Measurements from ENCODE around the gene PMM1. TPM values are rescaled to one million over a fixed set of nuclear protein-coding genes. Genes with fewer than 3 reads are reported as not detected.

The PMM1 gene
- total RNA-seq, 1 experiment from 2014 or later = 14.4 TPM

DNA sequence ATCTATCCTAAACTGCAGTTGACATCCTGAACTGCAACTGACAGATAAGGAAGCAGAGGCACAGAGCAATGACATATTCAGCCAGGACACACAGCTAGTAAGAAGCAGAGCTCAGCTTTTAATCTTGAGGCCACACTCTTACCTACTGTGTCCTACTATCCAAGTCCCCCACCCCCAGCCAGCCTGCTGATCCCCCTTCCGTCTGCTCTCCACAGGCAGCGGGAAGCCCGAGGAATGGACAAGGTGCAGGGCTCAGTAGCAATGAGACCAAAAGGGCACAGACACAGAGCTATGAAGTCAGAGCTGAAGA lies 49.7 kb downstream of the PMM1 start:
- DNase-seq (ENCODE audit: extremely low read depth, low read depth) = no peak

DNA sequence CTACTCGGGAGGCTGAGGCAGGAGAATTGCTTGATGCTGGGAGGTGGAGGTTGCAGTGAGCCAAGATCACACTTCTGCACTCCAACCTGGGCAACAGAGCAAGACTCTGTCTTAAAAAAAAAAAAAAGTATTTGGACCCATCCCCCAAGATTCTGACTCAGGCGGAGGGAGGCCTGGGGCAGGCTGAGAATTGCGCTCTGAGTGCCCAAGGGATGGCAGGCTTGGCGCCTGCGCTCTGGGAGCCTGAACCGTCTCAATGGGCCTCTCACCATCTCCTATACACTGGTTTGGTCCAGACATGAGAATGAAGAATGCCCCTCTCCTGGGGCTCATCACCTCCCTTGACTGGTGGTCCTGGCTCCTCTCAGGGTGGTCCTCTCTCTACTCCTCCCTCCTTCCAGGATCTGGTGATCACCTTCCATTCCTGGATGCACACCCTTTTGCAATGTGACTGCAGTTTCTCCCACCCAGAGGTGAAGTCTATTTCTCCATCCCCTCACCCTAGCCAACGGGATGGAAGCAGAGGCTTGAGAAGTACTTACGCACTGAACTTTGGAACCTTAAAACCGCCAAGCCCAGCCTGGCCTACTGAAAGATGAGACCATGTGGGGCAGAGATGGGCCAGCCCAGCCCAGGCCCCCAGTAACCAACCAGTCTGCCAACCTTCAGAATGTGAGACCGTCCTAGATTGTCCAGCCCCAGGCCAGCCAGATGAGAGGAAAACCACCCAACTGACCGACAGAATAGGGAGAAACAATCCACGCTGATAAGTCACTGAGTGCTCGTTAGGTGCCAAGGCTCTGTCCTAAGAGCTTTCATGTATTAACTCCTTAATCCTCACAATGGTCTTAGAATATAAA lies 50.3 kb downstream of the PMM1 start:
- no peak for DNase-seq (ENCODE audit: extremely low read depth, low read depth)

DNA sequence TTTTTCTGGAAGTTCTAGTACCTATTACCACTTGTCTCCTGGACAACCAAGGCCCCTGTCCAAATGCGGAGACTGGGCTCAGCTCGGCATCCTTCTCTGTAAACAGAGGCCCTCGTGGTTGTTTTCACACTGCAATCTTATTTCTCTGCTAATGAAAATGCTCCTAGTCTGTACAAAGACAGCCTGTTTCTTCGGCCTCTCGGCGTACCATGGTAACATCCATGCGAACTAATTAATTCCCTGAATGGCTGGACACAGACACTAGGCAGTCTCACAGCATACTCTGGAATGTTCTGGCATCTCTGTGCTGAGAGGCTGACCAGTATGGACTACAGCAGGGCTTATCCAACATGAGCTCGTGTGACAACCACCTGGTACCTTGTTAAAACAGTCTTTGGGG lies 51.1 kb downstream of the PMM1 start:
- DNase-seq (ENCODE audit: extremely low read depth, low read depth) = no peak

DNA sequence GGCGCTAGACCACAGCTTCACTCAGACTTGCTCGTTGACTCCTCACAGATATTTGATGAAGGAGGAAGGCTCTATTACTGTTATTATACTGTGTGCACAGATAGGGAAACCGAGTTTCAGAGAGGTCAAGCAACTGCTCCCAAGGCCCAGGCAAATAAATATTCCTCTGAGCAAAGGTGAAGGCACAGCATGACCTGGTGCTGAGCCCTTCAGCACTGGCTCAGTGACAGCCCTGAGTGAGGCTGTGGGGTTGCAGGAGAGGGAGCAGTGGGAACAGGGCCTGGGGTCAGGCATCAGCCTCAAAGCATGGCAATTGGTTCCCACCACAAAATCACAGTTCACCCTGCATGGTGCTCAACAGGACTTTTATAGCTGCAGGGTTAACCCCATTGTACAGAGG lies 52.4 kb downstream of the PMM1 start:
- DNase-seq (ENCODE audit: extremely low read depth, low read depth) = no peak

GRCh38 chr22:41535244-41535643 lies 54.4 kb downstream of the PMM1 start:
- no peak for DNase-seq (ENCODE audit: extremely low read depth, low read depth)

- no peak for DNase-seq (ENCODE audit: extremely low read depth, low read depth)
These were observed 55.4 kb downstream of the PMM1 start for GRCh38 chr22:41534219-41534618.

DNA sequence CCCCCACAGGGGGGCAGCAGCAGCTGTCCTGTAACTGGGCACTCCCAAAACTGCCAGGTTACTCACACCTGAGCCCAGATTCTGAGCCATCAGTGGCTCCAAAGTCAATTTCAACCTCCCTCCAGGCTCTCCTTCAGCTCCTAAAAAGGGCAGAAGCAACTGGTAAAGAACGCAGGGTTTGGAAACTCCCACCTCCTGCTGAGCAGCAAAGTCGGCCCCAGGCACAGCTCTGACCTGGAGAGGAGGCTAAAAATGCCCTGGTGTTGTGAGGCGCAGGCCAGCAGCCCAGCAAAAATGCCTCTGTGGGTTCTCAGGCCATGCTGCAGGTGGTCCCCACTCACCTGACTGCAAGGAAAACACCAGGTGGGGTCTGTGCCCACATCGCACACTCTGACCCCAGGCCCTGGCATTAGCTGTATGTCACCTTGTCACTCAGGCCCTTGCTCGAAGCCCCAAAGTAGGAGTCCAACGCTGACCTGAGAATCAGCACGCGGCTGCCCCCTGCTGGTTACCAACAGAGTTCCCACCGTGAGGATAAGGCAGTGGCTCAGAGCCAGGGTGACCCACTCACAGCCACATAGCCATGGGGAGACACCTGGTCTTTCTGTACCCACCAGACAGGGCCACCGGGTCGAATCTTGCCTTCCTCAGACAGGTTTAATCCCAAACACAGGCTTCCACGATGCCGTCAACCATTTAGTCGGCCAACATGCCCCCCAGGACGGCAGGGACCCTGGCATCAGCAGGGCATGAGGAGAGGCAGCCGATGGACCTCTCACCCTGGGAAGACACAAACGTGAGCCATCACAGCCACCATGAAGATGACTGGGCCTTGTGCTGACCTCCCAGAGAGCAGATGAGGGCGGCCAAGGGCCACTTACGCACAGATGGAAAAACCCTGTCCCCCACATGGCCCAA lies 56.5 kb downstream of the PMM1 start:
- DNase-seq (ENCODE audit: extremely low read depth, low read depth) = peak; percentile 57

GRCh38 chr22:41531715-41532477 lies 57.7 kb downstream of the PMM1 start:
- DNase-seq (ENCODE audit: extremely low read depth, low read depth) = no peak

- DNase-seq (ENCODE audit: extremely low read depth, low read depth) = no peak
These were observed 58.5 kb downstream of the PMM1 start for GRCh38 chr22:41530890-41531714.

GRCh38 chr22:41528938-41529561 lies 60.6 kb downstream of the PMM1 start:
- DNase-seq (ENCODE audit: extremely low read depth, low read depth) = no peak

DNA sequence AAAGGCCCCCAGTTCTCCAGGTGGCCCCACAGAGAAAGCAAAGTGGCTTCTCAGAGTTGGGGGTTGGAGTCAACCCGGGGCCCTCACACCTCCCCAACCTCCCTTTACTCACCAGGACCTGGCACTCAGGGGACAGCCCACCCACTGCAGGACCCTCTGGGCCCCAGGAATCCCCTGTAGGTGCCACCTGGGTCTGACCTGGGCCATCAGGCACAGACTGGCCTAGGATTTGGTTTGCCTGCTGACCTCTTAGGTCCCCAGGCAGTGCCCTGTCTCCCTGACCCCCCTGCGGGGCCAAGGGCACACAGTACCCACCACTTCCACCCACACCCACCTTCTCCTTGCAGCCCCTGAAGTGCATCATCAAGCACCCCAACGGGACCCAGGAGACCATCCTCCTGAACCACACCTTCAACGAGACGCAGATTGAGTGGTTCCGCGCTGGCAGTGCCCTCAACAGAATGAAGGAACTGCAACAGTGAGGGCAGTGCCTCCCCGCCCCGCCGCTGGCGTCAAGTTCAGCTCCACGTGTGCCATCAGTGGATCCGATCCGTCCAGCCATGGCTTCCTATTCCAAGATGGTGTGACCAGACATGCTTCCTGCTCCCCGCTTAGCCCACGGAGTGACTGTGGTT lies 61.4 kb downstream of the PMM1 start:
- DNase-seq (ENCODE audit: extremely low read depth, low read depth) = no peak

Other genes starting within 250 kb of the PMM1 start
- gene TEF, start 207.9 kb downstream of the PMM1 start, total RNA-seq (2014; rRNA removed; shearing (Covaris generic)) = 1.1 and 1.6 TPM in 2 replicates
- gene TOB2, start 143.0 kb downstream of the PMM1 start, total RNA-seq (2014; rRNA removed; shearing (Covaris generic)) = 16.1 and 18.2 TPM in 2 replicates
- 66.8 and 69.2 TPM in 2 replicates for gene PHF5A, start 121.1 kb downstream of the PMM1 start, total RNA-seq (2014; rRNA removed; shearing (Covaris generic))
- gene ACO2, start 120.7 kb downstream of the PMM1 start, total RNA-seq (2014; rRNA removed; shearing (Covaris generic)) = 66.1 and 72.0 TPM in 2 replicates
- 10.8 and 12.3 TPM in 2 replicates for gene POLR3H, start 45.4 kb downstream of the PMM1 start, total RNA-seq (2014; rRNA removed; shearing (Covaris generic))
- gene CSDC2, start 28.8 kb downstream of the PMM1 start, total RNA-seq (2014; rRNA removed; shearing (Covaris generic)) = not detected in 2 replicates
- 26.3 and 32.4 TPM in 2 replicates for gene DESI1, start 31.2 kb upstream of the PMM1 start, total RNA-seq (2014; rRNA removed; shearing (Covaris generic))
- gene XRCC6, start 31.5 kb upstream of the PMM1 start, total RNA-seq (2014; rRNA removed; shearing (Covaris generic)) = 329 and 336 TPM in 2 replicates
- gene SNU13, start 99.0 kb upstream of the PMM1 start, total RNA-seq (2014; rRNA removed; shearing (Covaris generic)) = 105 and 113 TPM in 2 replicates
- 0.43 and 0.50 TPM in 2 replicates for gene MEI1, start 109.7 kb upstream of the PMM1 start, total RNA-seq (2014; rRNA removed; shearing (Covaris generic))
- 5.5 and 5.9 TPM in 2 replicates for gene CCDC134, start 210.8 kb upstream of the PMM1 start, total RNA-seq (2014; rRNA removed; shearing (Covaris generic))
- 29.5 and 29.9 TPM in 2 replicates for gene SREBF2, start 243.3 kb upstream of the PMM1 start, total RNA-seq (2014; rRNA removed; shearing (Covaris generic))